AG10803 (cell line): Measurements from ENCODE around the gene NDUFS2.

Experiments used
- DNase-seq: peaks from one replicate; pipeline ENCODE4 v3.0.0; 2010; ENCODE audit warnings: low read depth
- H3K4me3 ChIP-seq: 2 replicates; pipeline ENCODE4 v1.5.1; 2011; ENCODE audit warnings: mild to moderate bottlenecking, low read length, control low read depth
- TF ChIP-seq, protein P1 (sequence below): conservative IDR thresholded peaks from 2 replicates; pipeline ENCODE4 v1.5.1; 2011; ENCODE audit warnings: mild to moderate bottlenecking, low read length, control low read depth, inconsistent platforms

The NDUFS2 gene

DNA sequence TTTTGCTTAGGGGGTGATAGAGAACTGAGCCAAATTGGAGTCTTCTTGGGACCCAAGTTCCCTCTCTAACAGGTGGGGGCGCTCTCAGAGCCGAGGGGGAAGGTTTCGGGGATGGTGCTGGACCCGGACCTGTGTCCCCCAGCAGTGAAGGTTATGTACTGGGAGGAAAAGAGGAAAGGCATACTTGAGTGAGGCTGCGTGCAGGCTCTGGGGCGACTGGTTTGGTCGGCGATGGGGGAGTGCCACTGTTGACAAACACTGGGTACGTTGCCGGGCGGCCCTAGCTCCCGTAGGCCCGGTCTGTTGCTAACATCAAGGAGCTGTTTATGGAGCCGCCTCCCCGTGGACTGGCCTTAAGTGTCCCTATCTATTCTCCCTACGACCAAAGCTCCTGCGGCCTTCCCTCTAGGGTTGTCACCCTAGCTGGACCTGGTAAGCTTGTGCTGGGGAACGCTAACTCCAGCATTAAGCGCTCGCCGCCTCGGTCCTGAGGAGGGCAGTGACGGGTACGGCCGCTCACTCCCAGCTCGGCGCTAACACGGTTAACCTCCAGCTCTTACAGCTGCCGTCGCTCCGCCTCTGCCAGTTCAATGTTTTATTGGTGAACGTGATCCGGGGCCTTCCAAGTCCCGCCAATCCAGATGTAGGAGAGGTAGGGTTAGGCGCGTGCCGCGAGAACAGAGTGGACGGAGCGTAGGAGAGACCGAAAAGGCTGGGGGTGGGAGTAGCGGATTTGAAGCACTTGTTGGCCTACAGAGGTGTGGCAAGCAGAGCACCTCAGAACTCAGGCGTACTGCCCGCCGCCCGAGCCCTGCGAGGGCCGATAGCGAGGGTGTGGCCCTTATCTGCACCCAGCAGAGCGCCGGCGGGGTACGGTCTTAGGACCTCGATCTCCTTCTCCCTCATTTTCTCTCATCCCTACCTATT lies 36.2 kb upstream of the NDUFS2 start, which contains the start of gene PPOX:
PPOX (plus strand) TSS at position 685 of the 927 bp plus-strand sequence. CDS start 422 bp downstream, outside the sequence.
- peak within 1 kb of the TSS; percentile 92 for H3K4me3 ChIP-seq
- TF ChIP-seq, protein P1, sequence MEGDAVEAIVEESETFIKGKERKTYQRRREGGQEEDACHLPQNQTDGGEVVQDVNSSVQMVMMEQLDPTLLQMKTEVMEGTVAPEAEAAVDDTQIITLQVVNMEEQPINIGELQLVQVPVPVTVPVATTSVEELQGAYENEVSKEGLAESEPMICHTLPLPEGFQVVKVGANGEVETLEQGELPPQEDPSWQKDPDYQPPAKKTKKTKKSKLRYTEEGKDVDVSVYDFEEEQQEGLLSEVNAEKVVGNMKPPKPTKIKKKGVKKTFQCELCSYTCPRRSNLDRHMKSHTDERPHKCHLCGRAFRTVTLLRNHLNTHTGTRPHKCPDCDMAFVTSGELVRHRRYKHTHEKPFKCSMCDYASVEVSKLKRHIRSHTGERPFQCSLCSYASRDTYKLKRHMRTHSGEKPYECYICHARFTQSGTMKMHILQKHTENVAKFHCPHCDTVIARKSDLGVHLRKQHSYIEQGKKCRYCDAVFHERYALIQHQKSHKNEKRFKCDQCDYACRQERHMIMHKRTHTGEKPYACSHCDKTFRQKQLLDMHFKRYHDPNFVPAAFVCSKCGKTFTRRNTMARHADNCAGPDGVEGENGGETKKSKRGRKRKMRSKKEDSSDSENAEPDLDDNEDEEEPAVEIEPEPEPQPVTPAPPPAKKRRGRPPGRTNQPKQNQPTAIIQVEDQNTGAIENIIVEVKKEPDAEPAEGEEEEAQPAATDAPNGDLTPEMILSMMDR = peak; percentile 59

DNA sequence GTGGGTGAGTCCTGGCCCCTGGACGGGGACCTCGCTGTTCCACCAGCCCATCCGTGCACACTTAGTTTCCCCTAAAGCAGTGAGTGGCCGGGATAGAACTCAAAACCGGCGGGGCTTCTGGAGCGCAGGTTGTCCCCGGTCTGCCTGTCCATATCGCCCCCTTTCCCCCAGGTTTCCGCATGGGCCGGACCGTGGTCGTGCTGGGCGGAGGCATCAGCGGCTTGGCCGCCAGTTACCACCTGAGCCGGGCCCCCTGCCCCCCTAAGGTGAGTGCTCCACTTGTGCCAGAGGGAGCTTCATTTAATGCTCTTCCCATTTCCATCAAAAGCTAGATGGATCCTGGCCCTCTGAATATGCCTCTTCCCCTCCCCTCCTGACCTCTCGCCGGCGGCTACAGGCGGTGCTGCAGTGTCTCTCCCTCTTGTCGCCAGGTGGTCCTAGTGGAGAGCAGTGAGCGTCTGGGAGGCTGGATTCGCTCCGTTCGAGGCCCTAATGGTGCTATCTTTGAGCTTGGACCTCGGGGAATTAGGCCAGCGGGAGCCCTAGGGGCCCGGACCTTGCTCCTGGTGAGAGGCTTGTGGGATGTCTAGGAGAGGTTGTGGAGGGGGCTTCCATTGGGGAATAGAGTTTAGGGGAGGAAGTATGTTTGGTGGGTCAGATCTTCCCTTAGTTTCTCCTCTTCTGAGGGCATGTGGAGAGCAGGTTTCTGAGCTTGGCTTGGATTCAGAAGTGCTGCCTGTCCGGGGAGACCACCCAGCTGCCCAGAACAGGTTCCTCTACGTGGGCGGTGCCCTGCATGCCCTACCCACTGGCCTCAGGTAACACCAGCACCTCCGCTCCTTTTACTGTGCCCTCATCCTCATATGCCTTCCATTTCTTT lies 35.3 kb upstream of the NDUFS2 start:
- peak overlapping the region; percentile 92 for H3K4me3 ChIP-seq
- TF ChIP-seq, protein P1 = no peak
- DNase-seq = no peak

More for the DNA sequence above, 36.2 kb upstream of the NDUFS2 start, which contains the start of gene PPOX:
- DNase-seq = peak; percentile 98

DNA sequence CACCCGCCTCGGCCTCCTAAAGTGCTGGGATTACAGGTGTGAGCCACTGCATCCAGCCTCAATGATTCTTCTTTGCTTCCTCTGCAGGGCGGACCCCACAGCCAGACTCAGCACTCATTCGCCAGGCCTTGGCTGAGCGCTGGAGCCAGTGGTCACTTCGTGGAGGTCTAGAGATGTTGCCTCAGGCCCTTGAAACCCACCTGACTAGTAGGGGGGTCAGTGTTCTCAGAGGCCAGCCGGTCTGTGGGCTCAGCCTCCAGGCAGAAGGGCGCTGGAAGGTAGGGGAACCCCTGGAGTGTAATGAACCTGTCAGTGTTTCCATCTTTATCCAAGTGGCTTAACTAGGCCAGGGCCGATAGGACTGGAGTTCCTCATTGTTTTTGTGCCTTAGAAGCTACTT lies 33.3 kb upstream of the NDUFS2 start:
- DNase-seq = no peak
- TF ChIP-seq, protein P1 = no peak
- H3K4me3 ChIP-seq = no peak overlapping the region

DNA sequence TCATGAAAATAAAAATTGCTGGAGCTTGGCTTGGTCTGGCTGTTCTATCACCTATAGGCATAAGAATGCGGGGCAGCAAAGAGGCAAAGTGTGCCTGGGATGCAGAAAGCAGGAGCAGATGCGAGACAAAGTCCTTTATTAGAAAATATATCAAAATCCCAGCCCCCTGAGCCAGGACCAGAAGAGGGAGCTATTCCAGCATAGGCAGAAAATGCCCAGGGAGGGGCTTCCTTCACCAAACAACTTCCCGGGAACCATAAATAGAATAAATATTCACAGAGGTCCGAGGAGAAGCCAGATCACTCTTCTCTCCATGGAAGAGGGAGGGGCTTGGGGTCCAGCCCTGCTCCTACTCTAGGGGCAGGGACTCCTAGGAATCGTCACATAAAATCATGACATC lies 31.0 kb upstream of the NDUFS2 start:
- no peak for DNase-seq
- TF ChIP-seq, protein P1 = peak; percentile 17; the same call in 1 of the 2 replicates
- no peak overlapping the region for H3K4me3 ChIP-seq

DNA sequence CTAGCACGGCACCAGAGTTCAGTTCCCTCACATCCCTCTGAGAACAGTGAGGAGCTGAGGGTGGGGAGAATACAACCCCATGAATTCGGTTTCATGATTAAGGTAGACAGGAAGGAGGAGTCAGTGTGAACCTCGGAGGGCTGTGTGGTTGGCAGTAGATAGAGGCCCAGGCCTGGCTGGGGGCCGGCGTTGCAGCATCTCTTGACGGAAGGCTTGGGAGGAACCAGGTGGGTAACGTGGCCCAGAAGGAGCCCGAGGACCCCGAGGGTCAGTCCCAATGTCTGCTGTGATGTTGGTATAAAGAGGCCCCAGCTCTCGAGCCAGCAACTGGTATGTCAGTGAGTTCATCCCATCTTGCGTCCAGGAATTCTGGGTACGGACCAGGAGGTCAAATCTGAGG lies 30.5 kb upstream of the NDUFS2 start:
- no peak overlapping the region for H3K4me3 ChIP-seq
- no peak for DNase-seq
- TF ChIP-seq, protein P1 = no peak

DNA sequence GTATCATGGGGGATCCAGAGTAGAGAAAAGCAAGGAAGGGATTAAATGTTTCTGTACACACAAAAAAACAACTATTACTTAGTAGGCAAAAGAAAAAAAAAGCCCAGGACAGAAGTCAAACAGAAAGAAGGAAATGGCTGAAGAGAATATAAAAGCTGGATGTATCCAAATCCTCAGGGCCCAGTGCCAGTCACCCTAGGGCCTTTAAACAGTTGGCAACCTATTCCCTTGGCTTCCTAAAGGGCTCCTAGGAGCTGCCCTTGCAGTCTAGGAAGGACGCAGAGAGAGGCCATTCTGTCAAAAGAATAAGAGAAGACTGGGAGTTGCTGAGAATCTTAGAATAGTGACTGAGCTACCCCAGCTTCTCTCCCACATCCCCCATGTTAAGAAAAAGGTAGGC lies 29.8 kb upstream of the NDUFS2 start:
- TF ChIP-seq, protein P1 = no peak
- no peak overlapping the region for H3K4me3 ChIP-seq
- DNase-seq = no peak
